ENCODE results near the gene MCRIP2.

The MCRIP2 gene

DNA sequence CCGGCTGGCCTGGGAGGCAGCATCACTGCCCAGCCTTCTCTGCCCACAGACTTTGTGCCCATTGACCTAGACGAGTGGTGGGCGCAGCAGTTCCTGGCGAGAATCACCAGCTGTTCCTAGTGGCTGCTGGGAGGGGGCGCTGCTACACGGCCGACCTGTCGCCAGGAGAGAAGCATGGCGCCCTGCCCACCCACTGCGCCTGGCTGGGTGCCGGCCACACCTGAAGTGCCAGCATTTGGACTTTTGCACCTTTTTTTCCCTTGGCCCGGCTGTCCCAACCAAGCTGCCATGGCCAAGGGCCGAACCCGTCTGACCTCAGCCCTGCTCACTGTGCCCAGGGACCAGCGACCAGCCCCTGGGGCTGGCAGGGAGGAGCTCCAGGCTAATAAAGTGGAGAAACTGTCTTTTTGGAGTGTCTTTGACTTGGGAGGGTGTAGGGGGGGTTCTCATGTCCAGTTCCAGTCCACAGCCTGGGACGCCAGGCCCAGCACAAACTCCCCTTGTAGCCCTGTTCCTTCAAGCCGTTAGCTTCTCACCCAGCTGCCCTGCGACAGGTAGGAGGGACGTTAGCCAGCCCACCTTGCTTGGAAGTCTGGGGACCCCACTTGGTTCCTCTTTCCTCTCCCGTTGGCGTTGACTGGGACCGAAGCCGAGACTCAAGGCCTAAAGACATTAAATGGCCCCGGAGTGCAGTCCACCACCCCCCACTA, 6.6 kb downstream of the MCRIP2 start:
- DNase-seq (ENCODE audit: low read depth in 2 of 2): peak in 1 of 2 donors; percentile 40

GRCh38 chr16:648781-649589, 7.4 kb downstream of the MCRIP2 start, which contains the start of gene WDR90:
Gene WDR90, plus strand, starts transcription at chr16:649365. Its CDS starts 52 bp downstream, at chr16:649417.
- peak; percentile 88 to 93 for DNase-seq (ENCODE audit: low read depth in 2 of 2)

DNA sequence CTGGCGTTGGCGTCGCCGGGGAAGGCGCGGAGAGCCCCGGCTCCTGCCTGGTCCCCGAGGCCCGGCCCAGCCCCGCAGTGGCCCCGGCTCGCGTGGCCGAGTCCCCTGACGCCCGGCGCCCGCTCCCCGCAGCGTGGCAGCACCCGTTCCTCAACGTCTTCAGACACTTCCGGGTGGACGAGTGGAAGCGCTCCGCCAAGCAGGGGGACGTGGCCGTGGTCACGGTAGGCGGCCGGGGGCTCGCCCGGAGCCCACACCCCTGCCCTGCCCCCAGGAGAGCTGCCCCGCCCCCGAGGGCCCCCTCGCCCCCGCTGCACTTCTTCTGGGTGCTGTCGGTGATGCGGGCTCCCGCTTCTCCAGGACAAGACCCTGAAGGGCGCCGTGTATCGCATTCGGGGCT, 8.0 kb downstream of the MCRIP2 start:
- DNase-seq (ENCODE audit: low read depth in 2 of 2): peak in 1 of 2 donors; percentile 21

GRCh38 chr16:651844-652243, 10.2 kb downstream of the MCRIP2 start:
- no peak for DNase-seq (ENCODE audit: low read depth in 2 of 2)

DNA sequence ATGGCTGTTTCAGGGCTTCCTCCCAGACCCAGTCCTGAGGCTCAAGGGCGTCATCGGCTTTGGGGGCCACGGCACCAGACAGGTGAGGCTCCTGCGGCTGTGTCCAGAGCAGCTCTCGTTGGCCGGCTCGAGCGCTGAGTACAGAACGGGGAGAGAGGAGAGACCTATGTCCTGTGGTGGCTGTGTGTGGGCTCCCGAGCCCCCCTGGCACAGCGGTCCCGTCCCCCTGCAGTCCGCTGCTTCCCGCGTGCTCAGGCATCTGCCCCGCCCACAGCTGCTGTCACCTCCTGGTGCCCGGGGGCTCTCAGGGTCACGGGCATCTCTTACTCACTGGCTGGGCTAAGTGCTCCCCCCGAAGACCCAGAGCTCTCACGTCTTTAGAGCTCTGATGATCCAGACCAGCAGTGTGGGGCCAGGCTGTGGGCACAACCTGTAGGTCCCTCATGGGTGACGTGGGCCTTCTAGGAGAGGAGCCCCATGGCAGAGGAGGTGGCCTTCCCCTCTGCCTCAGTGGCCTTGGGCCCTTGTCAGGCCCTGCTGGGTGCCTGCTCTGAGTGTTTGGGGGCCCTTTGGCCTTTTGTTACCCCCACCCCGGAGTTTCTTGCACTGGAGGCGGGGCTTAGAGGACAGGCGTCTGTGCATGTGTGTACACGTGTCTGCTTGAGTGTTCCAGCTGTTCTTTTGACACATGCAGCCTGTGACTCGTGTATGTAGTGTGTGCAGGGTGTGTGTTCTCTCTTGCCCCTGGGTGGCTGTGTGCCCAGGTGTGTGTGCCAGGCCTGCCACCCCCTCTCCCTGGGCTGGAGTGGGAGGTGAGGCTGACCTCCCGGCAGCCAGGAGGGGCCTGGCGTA, 11.1 kb downstream of the MCRIP2 start:
- DNase-seq (ENCODE audit: low read depth in 2 of 2): no peak

DNA sequence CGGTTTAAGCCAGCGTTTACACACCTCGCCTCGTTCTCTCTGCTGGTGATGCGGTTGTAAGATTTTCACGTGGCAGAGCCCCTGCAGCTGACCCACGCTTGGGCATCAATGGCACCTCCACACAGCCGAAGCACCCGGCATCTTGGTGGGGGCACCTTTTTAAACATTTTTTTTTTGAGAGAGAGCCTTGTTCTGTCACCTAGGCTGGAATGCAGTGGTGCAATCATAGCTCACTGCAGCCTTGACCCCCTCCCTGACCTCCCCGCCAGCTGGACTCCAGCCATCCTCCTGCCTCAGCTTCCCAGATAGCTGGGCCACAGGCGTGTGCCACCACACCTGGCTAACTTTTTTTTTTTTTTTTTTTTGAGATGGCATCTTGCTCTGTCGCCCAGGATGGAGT, 12.4 kb downstream of the MCRIP2 start:
- no peak for DNase-seq (ENCODE audit: low read depth in 2 of 2)

DNA sequence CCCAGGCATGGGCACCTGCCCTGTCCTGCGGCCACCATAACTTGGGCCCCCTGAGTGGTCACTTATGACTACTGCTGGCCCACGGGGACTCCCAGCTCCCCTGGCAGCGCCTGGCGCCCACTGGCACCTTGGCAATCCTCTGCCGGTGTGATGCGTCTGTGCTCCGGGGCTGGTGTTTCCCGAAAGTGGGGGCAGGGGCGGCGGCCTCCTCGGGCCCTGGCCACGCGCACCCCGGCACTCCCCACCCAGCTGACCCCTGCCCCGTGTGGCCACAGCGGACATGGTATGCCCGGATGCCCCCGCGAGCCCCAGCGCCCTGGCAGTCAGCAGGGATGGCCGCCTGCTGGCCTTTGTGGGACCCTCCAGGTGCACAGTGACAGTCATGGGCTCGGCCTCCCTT, 15.9 kb downstream of the MCRIP2 start:
- no peak for DNase-seq (ENCODE audit: low read depth in 2 of 2)

DNA sequence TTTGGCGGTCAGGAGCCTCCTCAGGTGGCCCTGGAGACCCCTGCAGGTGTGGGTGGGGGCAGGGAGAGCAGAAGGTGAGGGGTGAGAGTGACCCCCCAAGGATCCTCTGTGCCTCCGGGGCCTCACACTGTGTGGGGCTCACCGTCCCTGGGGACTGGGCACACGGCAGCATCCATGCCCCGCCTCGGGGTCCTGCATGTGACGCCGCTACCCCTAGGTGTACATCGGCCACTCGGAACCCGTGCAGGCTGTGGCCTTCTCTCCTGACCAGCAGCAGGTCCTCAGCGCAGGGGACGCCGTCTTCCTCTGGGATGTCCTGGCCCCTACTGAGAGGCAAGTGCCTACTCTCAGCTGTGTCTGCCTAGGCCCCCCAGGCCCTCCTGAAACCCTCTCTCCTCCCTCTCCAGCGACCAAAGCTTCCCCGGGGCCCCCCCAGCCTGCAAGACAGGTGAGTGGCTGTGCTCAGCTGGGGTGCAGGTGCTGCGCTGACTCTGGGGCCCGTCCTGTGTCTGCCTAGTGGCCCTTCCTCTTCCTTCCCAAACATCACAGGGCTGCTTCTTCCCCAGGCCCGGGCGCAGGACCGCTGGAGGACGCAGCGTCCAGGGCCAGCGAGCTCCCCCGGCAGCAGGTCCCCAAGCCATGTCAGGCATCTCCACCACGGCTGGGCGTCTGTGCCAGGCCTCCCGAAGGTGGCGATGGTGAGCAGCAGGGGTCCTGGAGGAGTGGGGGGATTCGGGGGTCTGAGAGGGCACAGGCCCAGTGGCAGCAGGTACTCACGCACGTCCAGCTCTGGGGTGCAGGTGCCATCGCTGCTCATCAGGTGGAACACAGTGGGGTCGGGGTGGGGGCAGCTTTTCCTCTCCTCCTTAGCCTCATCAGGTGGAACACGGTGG, 17.3 kb downstream of the MCRIP2 start:
- no peak for DNase-seq (ENCODE audit: low read depth in 2 of 2)

DNA sequence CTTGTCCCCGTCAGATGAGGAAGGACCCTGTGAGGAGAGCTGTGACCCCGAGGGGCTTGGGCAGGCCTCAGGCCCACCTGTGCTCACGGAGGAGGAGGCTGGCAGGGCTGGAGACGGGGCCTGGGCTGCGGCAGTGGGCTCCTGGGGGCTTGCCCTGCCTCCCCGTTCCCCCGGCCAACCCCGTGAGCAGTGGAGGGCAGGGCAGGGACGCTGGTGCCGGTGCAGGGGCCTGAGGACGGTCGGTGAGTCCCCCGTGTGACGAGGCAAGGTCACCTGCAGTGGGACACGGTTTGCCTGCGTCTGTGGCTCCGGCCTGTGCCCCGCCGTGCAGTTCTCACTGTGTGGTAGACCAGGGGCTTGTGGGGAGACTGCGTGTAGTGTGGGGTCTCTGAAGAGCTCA, 18.0 kb downstream of the MCRIP2 start:
- no peak for DNase-seq (ENCODE audit: low read depth in 2 of 2)

GRCh38 chr16:660132-660458, 18.5 kb downstream of the MCRIP2 start:
- no peak for DNase-seq (ENCODE audit: low read depth in 2 of 2)

GRCh38 chr16:660459-661183, 19.0 kb downstream of the MCRIP2 start:
- peak in 1 of 2 donors; percentile 65 for DNase-seq (ENCODE audit: low read depth in 2 of 2)

GRCh38 chr16:661184-661821, 19.7 kb downstream of the MCRIP2 start:
- no peak for DNase-seq (ENCODE audit: low read depth in 2 of 2)

DNA sequence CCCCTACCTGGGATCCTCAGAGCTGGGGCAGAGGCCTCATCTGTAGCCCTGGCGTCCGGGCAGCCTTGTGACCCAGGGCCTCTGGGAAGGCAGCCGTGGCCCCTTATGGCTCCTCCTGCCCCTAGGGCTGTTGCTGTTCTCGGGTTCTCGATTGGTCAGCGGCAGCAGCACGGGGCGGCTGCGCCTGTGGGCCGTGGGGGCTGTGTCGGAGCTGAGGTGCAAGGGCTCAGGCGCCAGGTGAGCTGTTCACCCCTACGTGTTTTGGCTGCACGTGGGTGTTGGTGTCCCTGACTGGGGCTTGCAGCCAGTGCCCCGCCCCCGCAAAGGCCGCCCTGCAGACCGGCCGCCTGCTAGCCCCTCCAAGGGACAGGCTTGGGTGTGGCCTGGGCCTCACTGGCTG, 20.5 kb downstream of the MCRIP2 start:
- DNase-seq (ENCODE audit: low read depth in 2 of 2): no peak

DNA sequence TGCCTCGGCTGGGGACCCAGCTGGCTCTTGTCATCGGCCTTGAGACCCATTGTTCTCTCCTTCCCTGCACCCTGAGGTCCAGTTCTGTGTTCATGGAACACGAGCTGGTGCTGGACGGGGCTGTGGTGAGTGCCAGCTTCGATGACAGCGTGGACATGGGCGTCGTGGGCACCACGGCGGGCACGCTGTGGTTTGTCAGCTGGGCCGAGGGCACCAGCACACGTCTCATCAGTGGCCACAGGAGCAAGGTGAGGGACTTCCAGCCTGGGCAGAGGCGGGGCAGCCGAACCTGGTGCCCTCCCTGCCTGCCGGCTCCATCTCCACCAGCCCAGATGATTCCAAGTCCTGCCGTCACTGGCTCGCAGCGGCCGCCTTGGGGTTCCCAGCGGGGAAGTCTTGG, 21.0 kb downstream of the MCRIP2 start:
- no peak for DNase-seq (ENCODE audit: low read depth in 2 of 2)

DNA sequence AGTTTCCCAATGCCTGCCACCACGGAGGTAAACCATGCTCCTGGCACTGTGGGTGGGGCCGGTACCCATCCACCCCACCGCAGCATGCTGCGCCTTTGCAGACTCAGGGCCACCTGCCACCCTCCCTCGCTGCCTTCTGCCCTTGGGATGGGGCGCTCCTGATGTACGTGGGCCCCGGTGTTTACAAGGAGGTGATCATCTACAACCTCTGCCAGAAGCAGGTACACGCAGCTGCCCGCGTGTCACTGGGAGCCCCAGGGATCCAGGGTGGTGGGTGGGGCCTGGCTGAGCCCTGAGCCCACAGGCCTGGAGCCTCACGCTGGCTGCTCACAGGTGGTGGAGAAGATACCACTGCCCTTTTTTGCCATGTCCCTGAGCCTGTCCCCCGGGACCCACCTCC, 24.9 kb downstream of the MCRIP2 start:
- DNase-seq (ENCODE audit: low read depth in 2 of 2): no peak

DNA sequence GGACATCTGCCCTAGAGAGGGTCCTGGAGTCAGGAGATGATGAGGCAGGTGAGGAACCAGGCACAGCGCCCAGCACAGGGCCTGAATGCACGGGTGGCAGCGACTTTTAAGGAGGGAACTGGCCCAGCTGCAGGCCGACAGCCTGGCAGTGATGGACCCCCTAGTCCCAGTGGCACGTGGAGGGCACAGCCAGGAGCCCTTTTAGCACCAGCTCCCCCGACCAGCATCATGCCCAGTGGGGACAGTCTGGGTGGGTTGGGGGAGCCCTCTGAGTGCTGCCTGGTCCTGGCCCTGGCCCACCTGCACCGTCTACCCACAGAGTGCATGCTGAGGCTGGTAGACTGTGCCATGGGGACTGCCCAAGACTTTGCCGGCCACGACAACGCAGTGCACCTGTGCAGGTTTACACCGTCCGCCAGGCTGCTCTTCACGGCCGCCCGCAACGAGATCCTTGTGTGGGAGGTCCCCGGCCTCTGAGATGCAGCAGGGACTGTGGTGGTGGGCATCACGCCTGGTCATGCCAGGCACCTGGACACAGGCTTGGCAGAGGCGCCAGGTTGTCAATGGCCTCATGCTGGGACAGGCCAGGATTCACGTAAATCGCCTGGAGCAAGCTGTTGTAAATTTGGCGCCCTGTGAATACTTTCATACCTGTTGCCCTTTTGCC, 25.6 kb downstream of the MCRIP2 start:
- no peak for DNase-seq (ENCODE audit: low read depth in 2 of 2)

DNA sequence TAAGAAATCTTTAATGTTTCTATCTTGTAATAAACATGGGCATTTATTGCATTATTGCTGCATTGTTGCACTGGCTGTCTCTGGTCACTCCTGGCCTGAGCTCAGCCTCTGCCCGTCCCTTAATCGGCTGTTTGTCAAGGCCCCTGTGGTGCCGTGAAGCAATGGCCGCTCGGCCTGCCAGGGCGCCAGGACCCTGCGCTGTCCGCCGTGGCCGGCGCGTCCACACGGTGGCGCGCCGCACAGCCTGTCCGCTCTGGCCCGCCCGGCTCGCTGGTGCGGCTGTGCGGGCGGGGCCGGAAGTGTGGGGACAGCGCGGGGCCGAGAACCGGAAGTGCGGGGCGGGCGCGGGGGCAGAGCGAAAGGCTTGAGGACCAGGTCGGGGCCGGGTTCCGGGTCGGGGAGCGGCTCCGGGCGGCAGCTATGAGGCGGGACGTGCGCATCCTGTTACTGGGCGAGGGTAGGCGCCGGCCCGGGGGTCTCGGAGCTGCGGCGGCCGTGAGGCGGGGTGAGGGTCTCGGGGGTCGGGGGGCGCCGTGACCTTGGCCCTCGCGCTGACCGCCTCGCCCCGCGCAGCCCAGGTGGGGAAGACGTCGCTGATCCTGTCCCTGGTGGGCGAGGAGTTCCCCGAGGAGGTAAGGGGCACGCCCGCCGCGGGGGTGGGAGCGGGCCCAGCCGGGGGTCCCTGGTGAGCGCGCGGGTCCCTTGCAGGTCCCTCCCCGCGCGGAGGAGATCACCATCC, 26.3 kb downstream of the MCRIP2 start, which contains the start of gene RHOT2:
Gene RHOT2, plus strand, starts transcription at position 353 of the 739 bp plus-strand sequence. Its CDS starts 68 bp downstream, at position 421.
- peak; percentile 87 to 93 for DNase-seq (ENCODE audit: low read depth in 2 of 2)

GRCh38 chr16:668519-669171, 27.0 kb downstream of the MCRIP2 start:
- DNase-seq (ENCODE audit: low read depth in 2 of 2): no peak

Data from stimulated activated CD4-positive, alpha-beta T cell treated with anti-CD3 and anti-CD28 coated beads, Interleukin-1b, Interleukin-23, amount 100 ng/mL, for 4 hours (primary cell).